Activated naive CD4-positive, alpha-beta T cell treated with anti-CD3 and anti-CD28 coated beads, Interleukin-2, amount 10 ng/mL, durations not matched to agents 7 days and 5 days (primary cell): ENCODE measurements around the gene PCDHA6.
"Not testable (repeated sequence)": the region's sequence is repeated elsewhere in the genome, so short reads cannot be mapped to it uniquely, and the experiment has no call there.

Experiments used
- CTCF ChIA-PET: fragments of 350-600 bp; sonication (Branson Sonifier 250); formaldehyde crosslinking; loops from one replicate; lab custom pipeline; 2021; ENCODE audit warnings: antibody characterized with exemption; lab: Charles Lee
- DNase-seq: peaks from one replicate; pipeline ENCODE4 v3.0.0-alpha.2; 2020
- H3K27ac Mint-ChIP-seq: one replicate; pipeline ENCODE4 v1.8.0; 2021; ENCODE audit warnings: mild to moderate bottlenecking, moderate library complexity, mixed read lengths
- H3K27me3 Mint-ChIP-seq: one replicate; pipeline ENCODE4 v1.8.0; 2021; ENCODE audit warnings: mild to moderate bottlenecking, mixed read lengths
- H3K36me3 Mint-ChIP-seq: one replicate; pipeline ENCODE4 v1.8.0; 2021; ENCODE audit warnings: mixed read lengths
- H3K4me1 Mint-ChIP-seq: one replicate; pipeline ENCODE4 v1.8.0; 2021; ENCODE audit warnings: mixed read lengths
- H3K4me3 Mint-ChIP-seq: one replicate; pipeline ENCODE4 v1.8.0; 2021; ENCODE audit warnings: mild to moderate bottlenecking, moderate library complexity, mixed read lengths
- H3K9me3 Mint-ChIP-seq: one replicate; pipeline ENCODE4 v1.8.0; 2021; ENCODE audit warnings: mixed read lengths

Gene PCDHA6

GRCh38 chr5:140834439-140835008 lies 6.8 kb downstream of the PCDHA6 start:
- DNase-seq, H3K4me1 Mint-ChIP-seq, H3K4me3 Mint-ChIP-seq, H3K36me3 Mint-ChIP-seq, CTCF ChIA-PET: not testable (repeated sequence)
- peaks cover 20% of the 10 kb centered on the region for H3K9me3 Mint-ChIP-seq
- H3K27me3 Mint-ChIP-seq, result peaks cover 11% of the 10 kb centered on the region
- H3K27ac Mint-ChIP-seq, result peak overlapping the region; percentile 24

GRCh38 chr5:140835622-140836510 lies 8.1 kb downstream of the PCDHA6 start:
- no peaks in the 10 kb centered on the region for H3K36me3 Mint-ChIP-seq
- CTCF ChIA-PET, result no interaction called here
- no peak overlapping the region for H3K4me3 Mint-ChIP-seq
- peaks cover 10% of the 10 kb centered on the region for H3K27me3 Mint-ChIP-seq
- DNase-seq, result no peak
- peaks cover 26% of the 10 kb centered on the region for H3K9me3 Mint-ChIP-seq
- peak overlapping the region; percentile 33 for H3K27ac Mint-ChIP-seq
- H3K4me1 Mint-ChIP-seq, result no peaks in the 10 kb centered on the region

GRCh38 chr5:140840978-140841962 lies 13.5 kb downstream of the PCDHA6 start, which contains the start of gene PCDHA8:
TSS of gene PCDHA8 (plus strand) at chr5:140841187. CDS start at chr5:140841322, 135 bp downstream.
- Mint-ChIP-seq H3K4me1 (no peaks in the 10 kb centered on the region), H3K4me3 (no peak within 1 kb of the TSS), H3K36me3 (no peaks in the 10 kb centered on the region), H3K27me3 (peaks cover 4% of the 10 kb centered on the region), H3K27ac (peak within 1 kb of the TSS; percentile 42), H3K9me3 (peaks cover 21% of the 10 kb centered on the region)
- CTCF ChIA-PET, result interaction anchor here (0.5 to 1.5 kb wide), 5 partner anchors 18 to 557 kb away, joined by 3 read pairs; no protein-coding TSS in a partner anchor
- no peak for DNase-seq

- Mint-ChIP-seq H3K9me3 (peaks cover 27% of the 10 kb centered on the region), H3K4me1 (no peaks in the 10 kb centered on the region), H3K4me3 (no peak overlapping the region), H3K27me3 (peaks cover 4% of the 10 kb centered on the region), H3K27ac (no peak overlapping the region), H3K36me3 (no peaks in the 10 kb centered on the region)
- no peak for DNase-seq
- CTCF ChIA-PET, result no interaction called here
These were observed 15.3 kb downstream of the PCDHA6 start for GRCh38 chr5:140842798-140843733.

GRCh38 chr5:140848139-140849102 lies 20.7 kb downstream of the PCDHA6 start, which contains the start of gene PCDHA9:
TSS of gene PCDHA9 (plus strand) at chr5:140848382. CDS start at chr5:140848496, 114 bp downstream.
- H3K4me1 Mint-ChIP-seq, H3K27me3 Mint-ChIP-seq, H3K36me3 Mint-ChIP-seq, DNase-seq, CTCF ChIA-PET, H3K27ac Mint-ChIP-seq, H3K4me3 Mint-ChIP-seq: not testable (repeated sequence)
- peaks cover 15% of the 10 kb centered on the region for H3K9me3 Mint-ChIP-seq

- H3K4me3 Mint-ChIP-seq, H3K9me3 Mint-ChIP-seq, DNase-seq, H3K27ac Mint-ChIP-seq, CTCF ChIA-PET, H3K36me3 Mint-ChIP-seq, H3K27me3 Mint-ChIP-seq, H3K4me1 Mint-ChIP-seq: not testable (repeated sequence)
These were observed 22.3 kb downstream of the PCDHA6 start for GRCh38 chr5:140849831-140850634.

- no peaks in the 10 kb centered on the region for H3K36me3 Mint-ChIP-seq
These were observed 28.3 kb downstream of the PCDHA6 start, which contains the start of gene PCDHA10 for GRCh38 chr5:140855772-140856674. TSS of gene PCDHA10 (plus strand) at chr5:140855897. CDS start at chr5:140856049, 152 bp downstream.

GRCh38 chr5:140857177-140857986 lies 29.6 kb downstream of the PCDHA6 start:
- DNase-seq, result no peak
- CTCF ChIA-PET, result no interaction called here
- peaks cover 30% of the 10 kb centered on the region for H3K9me3 Mint-ChIP-seq
- no peaks in the 10 kb centered on the region for H3K36me3 Mint-ChIP-seq
- H3K27ac Mint-ChIP-seq, result peak overlapping the region; percentile 35
- no peak overlapping the region for H3K4me3 Mint-ChIP-seq
- H3K27me3 Mint-ChIP-seq, result peaks cover 4% of the 10 kb centered on the region
- no peaks in the 10 kb centered on the region for H3K4me1 Mint-ChIP-seq

More at GRCh38 chr5:140855772-140856674, 28.3 kb downstream of the PCDHA6 start, which contains the start of gene PCDHA10:
- H3K4me3 Mint-ChIP-seq, result no peak within 1 kb of the TSS
- no peaks in the 10 kb centered on the region for H3K4me1 Mint-ChIP-seq
- DNase-seq, result no peak
- CTCF ChIA-PET, result interaction anchor here (1.0 kb wide), 1 partner anchor 13 kb away, joined by 3 read pairs; no protein-coding TSS in a partner anchor
- peaks cover 20% of the 10 kb centered on the region for H3K9me3 Mint-ChIP-seq
- H3K27me3 Mint-ChIP-seq, result peaks cover 4% of the 10 kb centered on the region
- peak within 1 kb of the TSS; percentile 28 for H3K27ac Mint-ChIP-seq

- peaks cover 28% of the 10 kb centered on the region for H3K9me3 Mint-ChIP-seq
- no peak overlapping the region for H3K27ac Mint-ChIP-seq
- H3K4me1 Mint-ChIP-seq, result no peaks in the 10 kb centered on the region
- DNase-seq, result no peak
- no peaks in the 10 kb centered on the region for H3K36me3 Mint-ChIP-seq
- no peak overlapping the region for H3K4me3 Mint-ChIP-seq
- CTCF ChIA-PET, result no interaction called here
- H3K27me3 Mint-ChIP-seq, result peaks cover 7% of the 10 kb centered on the region
These were observed 30.2 kb downstream of the PCDHA6 start for GRCh38 chr5:140857987-140858240.

GRCh38 chr5:140862441-140863295 lies 34.9 kb downstream of the PCDHA6 start:
- no peak overlapping the region for H3K27ac Mint-ChIP-seq
- CTCF ChIA-PET, result no interaction called here
- no peak for DNase-seq
- H3K4me1 Mint-ChIP-seq, result no peaks in the 10 kb centered on the region
- peaks cover 17% of the 10 kb centered on the region for H3K9me3 Mint-ChIP-seq
- H3K36me3 Mint-ChIP-seq, result no peaks in the 10 kb centered on the region
- H3K27me3 Mint-ChIP-seq, result peaks cover 3% of the 10 kb centered on the region
- no peak overlapping the region for H3K4me3 Mint-ChIP-seq
